NCI-H69 (cell line): Measurements from ENCODE around the gene HDGFL2.

Experiments
- DNase-seq: peaks from one replicate; lab custom pipeline; 2025; lab: John Stamatoyannopoulos, UW

HDGFL2 gene

DNA sequence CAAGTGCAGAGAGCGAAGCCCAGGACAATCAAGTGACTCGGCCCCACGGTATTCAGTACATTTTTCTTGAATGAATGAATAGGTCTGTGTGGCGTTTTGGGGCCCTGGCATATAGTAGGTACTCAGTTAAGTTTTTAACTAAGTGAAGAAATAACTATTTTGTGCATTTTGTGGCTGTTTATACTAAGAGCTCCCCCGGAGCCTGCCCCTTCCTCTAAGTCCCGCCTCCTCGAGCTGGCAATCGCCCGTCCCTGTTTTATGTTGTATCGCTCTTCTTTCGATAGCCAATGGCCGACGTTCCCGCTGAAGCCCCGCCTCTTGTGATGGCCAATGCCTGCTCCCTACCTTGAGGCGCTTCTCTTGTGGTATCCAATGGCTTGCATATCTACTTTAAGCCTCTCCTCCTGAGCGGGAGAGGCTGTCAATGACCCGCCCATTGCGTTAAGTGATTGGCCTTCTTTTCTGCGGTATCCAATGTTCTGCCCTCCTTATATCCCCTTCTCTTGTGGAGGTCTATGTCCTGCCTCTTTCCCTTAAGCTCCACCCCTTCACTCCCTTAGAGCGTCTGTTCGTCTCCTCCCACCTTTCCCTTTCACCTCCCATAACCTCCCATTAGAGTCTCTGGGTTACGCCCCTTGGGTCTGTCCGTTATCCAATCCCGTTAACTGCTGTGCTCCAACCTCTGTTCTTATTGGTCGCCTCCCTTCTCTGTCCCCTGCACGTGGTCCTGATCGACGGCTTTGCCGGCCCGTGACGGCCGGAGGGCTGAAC is 509 bp upstream of the HDGFL2 start:
- peak; percentile 100 for DNase-seq

DNA sequence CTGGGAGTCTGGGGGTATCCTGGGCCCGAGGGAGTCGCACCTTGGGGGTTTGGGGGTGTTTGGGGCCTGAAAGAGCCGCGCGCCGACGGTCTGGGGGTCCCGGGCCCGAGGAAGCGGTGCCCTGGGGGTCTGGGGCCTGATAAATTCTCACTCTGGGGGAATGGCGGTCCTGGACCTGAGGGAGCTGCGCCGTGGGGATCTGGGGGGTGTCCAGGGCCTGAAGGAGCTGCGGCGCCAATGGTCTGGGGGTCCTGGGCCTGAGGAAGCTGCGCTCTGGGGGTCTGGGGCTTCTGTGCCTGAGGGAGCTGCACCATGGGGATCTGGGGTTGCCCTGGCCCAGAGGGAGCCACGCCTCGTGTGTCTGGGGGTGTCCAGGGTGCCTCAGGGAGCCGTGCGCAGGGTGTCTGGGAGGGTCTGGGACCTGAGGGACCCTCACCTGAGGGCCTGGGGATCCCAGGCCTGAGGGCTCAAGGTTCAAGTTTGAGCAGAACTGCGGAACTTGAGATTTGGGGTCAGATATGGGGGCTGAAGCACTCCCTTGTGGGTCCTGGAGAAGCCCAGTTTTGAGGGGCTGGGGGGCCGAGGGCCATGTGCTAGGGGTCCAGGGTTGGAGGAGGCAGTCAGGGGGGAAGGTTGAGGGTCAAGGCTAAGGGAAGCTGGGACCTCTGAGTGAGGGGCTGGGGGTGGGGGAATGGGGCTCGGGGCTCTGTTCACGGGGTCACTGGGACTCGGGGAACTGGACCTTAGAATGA is 1.1 kb downstream of the HDGFL2 start:
- no peak for DNase-seq

DNA sequence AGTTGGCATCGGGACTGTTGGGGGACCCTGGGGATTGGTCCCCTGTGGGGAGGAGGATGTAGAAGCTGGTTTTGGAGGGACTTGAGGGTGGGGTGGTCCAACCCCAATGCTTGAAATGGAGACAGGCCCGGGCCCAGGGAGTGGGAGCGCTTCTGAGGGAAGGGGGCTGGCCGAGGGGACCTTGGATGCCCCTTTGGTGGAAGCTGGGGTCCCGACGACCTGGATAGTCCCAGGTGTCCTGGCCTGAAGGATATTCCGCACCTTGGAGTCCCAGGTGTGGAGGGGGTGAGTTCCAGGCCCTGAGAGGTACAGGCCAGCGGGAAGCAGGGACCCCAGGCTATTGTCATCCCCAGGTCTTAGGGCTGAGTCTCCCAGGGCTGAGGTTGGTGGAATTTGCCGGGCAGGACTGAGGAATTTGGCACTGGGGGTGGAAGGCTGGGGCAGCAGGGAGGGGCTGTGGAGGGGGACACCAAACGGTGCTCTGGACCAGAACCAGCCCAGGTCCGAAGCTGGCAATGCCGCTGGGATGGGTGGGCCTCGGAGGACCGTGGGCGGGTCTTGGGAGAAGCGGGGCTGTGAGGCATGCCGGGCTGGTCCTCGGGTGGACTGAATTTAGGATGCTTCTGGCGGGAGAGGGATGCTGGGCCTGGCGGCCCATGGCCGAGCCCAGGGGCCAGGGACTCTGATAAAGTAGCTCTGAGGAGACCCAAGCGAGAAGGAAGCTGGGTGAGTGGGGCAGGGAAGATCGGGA is 1.8 kb downstream of the HDGFL2 start:
- DNase-seq, result no peak

DNA sequence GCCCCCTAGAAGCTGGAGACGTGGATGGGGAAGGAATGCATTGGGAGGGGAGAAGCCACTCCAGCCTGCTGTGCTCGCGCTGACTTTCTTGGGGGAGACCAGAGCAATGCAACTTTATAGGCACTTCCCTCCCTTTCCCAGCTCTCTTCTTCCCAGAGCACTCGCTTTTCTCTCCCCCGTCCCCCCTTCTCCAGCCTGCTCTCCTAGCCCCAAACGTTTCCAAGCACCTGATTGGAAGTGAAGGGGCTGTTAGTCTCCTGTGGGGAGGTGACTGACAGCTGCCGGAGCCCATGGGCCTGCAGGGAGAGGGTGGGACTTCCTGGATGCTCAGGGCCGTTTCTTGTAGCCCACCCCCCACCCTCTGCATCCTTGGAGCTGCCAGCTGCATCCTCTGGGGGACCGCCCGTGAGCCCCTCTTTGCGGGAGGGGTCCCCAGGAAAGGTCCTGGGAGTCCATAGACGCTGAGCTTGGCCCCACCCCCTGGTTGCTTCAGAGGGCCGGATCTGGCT is 2.5 kb downstream of the HDGFL2 start:
- peak; percentile 46 for DNase-seq

DNA sequence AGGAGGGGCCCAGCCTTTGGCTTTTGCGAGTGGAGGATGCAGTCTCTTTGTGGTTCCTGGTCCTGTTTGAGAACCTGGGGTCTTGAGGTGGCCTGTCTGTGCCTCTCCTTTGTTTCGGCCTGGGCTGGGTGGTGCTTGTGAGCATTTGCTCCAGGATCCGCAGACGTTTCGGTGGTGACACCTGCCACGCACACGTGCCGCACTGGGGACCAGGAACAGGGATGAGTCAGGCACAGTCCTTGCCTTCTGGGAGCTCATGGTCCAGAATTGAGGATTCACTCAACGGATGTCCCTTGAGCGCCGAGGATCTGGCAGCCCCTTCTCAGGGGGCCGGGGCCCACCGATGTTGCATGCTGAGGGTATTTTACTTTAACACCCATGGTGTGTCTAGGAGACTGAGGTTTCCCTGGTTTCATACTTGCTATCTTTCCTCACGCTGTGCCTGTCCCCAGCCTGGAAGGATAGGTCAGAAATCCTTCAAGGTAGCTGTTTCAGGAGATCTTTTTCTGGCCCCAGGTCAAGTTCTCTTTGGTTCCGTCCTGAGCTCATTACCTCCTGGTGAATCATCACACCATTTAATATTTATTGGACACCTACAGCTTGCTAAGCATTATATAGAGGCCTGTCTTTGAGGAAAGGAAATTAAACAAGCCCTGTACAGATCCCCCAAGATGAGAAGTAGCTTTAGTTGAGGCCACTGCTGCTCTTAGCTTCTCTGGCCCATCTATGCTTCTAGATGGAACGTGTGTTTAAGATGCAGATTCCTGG is 5.1 kb downstream of the HDGFL2 start:
- no peak for DNase-seq

DNA sequence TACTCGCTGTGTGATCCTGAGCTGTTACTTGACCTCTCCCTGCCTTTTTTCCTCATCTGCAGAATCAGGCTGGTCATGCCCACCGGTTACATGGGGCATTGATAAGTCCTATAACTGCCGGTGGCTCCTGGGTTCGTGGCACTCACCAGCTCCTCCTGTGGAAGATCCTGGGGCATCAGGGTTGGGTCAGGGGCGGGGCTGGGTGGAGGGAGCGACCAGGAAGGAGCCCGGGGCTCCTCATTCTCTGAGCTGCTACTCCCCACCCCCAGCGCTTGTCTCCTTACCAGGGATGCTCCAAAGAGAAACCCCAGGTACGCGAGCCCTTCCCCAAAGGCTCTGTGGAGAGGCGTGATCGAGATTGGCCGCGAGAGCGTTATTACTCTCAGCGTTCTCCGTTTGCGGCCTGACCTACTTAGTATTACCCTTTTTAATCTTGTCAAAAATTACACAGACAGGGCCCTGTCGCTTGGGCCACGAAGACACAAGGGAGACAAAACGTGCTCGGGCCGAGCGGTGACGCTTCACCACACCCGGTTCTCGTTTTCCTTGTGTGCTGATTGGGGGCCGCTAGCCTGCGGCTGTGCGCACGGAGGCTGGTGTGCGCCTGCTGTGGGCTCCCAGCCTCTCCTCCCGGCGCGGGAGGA is 10.7 kb downstream of the HDGFL2 start:
- DNase-seq, result no peak

DNA sequence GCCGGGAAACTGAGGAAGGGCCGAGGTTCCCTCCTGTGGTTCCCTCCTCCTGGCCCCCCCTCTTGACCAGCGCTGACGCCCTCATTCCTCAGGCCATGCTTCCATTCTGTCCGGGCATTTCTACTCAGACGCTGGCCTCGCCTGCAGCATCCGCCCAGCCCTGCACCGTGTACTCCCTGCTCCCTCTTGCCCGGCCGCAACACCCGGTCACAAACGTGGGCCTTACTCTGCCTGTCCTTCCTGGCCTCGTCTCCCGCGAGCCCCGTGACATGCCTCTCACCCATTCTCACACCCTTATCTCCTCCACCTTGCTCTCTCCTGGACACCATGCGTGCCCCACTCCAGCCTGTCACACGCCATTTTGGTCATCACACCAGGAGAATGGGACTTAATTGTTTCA is 11.3 kb downstream of the HDGFL2 start:
- no peak for DNase-seq

DNA sequence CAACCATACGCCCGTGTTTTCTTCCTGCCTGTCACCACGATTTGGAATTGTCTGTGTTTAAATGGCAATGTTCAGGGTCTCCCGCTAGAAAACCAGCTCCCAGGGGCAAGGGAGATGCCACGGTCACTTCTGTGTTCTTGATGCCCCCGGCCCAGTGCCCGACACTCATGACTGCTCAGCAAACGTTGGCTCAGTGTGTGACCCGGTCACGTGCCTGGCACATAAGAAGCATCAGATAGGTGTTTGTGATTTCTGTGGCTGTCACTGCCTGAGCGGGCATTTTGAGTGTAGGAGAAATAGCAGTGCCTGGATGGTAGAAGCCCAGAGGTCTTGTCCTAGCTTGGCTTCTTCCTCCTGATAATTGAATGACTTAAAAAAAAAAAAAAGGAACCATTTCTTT is 15.5 kb downstream of the HDGFL2 start:
- DNase-seq, result no peak

DNA sequence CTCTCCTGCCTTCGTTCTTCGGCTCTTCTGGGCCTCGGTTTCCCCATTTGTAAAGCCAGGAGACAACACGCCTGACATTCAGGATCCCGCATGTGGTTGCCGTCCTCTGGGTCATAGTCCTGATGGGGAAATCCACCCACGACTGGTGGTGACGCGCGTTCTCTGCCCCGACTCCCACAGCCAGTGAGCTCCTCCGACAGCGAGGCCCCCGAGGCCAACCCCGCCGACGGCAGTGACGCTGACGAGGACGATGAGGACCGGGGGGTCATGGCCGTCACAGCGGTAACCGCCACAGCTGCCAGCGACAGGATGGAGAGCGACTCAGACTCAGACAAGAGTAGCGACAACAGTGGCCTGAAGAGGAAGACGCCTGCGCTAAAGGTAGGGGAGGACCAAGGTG is 16.4 kb downstream of the HDGFL2 start:
- DNase-seq, result no peak

DNA sequence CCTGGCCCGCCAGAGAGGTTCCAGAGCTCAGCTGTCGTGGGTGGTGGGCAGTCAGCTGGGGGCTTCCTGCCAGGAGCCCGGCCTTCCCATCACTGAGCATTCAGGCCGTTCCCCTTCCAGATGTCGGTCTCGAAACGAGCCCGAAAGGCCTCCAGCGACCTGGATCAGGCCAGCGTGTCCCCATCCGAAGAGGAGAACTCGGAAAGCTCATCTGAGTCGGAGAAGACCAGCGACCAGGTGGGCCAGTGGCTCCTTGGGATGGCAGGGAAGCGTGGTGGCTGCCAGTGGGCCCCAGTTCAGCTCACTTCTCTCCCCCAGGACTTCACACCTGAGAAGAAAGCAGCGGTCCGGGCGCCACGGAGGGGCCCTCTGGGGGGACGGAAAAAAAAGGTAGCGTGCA is 19.3 kb downstream of the HDGFL2 start:
- DNase-seq, result no peak

DNA sequence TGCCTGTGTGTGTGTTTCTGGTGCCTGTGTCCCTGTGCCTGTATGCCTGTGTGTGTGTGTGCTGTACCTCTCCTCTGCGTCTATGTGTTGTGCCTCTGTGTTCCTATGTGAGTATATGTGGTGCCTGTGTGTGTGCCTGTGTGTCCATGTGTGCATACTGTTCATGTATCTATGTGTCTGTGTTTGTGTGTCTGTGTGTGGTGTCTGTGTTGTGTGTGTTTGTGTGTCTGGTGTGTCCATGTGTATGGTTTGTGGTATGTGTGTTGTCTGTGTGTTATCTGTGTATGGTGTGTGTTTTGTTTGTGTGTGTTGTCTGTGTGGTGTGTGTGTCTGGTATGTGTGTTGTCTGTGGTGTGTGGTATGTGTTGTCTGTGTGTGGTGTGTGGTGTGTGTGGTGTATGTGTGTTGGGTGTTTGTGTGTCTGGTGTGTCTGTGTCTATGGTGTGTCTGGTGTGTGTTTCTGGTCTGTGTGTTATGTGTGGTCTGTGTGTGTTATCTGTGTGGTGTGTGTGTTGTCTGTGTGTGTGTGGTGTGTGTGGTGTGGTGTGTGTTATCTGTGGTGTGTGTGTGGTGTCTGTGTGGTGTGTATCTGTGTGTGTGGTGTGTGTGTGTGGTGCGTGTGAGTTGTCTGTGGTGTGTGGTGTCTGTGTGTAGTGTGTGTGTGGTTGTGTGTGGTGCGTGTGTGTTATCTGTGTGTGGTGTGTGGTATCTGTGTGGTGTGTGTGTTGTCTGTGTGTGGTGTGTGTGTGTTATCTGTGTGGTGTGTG is 20.4 kb downstream of the HDGFL2 start:
- DNase-seq, result no peak

DNA sequence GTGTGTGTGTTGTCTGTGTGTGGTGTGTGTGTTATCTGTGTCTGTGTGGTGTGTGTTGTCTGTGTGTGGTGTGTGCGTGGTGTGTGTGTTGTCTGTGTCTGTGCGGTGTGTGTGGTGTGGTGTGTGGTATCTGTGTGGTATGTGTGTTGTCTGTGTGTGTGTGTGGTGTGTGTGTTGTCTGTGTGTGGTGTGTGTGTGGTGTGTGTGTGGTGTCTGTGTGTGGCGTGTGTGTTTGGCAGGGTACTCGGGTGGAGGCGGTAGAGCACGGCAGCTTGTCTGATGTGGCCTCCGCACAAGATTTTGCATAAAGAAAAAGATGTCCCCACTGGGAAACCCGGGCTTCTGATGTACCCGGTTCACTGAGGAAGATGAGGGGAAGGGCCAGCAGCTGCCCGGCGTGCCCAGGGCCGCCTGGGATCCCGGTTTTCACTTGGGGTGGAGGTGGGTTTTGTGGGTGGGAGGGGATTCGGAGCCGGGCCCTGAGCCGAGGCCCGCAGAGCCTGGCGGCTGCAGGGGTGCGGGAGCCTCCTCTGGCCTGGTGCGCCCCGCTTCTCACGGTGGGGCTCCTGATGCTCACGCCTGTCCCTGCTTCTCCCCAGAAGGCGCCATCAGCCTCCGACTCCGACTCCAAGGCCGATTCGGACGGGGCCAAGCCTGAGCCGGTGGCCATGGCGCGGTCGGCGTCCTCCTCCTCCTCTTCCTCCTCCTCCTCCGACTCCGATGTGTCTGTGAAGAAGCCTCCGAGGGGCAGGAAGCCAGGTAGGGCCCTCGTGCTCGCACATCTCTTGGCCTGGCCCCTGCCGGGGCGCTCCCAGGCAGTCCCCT is 21.2 kb downstream of the HDGFL2 start:
- no peak for DNase-seq

DNA sequence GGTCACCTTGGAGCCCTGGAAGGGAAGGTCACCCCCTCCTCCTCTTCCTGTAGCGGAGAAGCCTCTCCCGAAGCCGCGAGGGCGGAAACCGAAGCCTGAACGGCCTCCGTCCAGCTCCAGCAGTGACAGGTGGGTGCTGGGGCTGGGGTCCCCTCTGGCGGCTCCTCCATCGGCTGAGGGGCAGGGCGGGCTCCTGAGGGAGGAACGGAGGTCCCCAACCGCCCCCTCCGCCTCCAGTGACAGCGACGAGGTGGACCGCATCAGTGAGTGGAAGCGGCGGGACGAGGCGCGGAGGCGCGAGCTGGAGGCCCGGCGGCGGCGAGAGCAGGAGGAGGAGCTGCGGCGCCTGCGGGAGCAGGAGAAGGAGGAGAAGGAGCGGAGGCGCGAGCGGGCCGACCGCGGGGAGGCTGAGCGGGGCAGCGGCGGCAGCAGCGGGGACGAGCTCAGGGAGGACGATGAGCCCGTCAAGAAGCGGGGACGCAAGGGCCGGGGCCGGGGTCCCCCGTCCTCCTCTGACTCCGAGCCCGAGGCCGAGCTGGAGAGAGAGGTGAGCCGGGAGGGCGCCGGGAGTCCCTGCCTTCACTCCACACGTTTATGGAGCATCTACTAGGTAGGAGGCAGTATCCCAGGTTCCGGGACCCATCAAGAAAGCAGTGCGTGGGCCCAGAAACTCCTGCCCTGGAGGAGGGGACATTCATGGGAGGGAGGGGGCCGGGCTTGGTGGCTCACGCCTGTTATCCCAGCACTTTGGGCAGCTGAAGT is 22.0 kb downstream of the HDGFL2 start:
- DNase-seq, result no peak

DNA sequence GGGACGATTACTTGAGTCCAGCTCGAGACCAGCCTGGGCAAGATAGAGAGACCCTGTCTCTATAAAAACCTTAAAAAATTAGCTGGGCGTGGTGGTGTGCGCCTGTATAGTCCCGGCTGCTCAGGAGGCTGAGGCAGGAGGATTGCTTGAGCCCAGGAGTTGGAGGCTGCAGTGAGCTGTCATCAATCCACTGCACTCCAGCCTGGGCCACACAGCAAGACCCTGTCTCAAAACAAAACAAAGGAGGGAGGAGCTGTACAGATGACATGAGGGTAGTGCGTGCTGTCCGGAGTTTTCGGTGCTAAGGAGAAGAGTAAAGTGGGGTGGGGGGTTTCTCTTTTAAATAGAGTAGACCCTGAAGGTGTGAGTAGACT is 22.6 kb downstream of the HDGFL2 start:
- no peak for DNase-seq

DNA sequence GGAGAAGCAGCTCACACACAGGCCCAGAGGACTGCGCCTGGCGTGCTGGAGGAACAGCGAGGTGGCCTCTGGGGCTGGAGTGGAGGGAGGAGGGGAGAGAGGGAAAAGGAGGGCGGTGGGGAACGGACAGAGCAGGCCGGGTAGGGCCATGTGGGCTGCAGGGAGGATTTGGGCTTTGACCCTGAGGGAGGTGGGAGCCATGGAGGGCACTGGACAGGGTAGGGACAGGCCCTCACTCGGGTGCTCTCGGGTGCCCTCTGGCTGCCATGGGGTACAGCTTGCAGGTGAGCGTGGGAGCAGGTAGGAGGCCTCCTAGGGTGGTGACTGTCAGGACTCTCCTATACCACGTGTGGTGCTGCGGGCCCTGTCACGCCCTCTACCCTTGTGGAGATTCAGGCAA is 23.4 kb downstream of the HDGFL2 start:
- no peak for DNase-seq

DNA sequence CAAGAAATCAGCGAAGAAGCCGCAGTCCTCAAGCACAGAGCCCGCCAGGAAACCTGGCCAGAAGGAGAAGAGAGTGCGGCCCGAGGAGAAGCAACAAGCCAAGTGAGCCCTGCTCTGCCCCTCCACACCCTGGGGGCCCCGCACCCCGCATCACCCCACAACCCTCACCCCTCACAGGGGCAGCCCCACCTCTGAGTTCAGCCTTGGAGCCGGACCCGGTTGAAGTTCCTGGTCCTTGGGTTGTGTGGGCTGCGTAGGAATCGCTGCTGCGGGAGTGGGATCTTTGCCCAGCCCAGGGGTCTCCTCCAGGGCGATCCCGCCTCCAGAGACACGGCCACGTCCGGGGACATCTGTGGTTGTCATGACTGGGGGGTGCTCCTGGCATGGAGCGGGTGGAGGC is 24.2 kb downstream of the HDGFL2 start:
- DNase-seq, result no peak

DNA sequence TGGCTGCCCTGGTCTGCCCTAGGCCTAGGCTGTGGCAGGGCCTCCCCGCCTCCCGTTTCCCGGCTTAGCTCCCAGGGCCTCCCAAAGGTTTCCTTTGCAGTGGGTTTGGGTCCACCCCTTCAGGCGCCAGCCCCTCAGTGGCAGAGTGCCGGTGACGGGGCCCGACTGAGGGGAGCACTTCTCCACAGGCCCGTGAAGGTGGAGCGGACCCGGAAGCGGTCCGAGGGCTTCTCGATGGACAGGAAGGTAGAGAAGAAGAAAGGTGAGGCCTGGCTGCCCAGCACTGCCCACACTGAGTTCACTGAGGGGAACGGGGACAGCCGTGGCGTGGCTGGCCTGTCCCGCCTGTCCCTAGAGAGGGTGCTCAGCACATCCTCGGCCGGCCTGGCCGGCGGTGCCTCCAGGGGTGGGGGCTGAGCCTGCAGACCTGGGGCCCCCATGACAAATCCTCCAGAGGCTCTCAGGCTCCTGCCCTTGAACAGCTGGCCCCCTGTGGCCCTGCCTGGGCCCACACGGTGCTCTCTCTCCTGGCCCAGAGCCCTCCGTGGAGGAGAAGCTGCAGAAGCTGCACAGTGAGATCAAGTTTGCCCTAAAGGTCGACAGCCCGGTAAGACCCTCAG is 25.8 kb downstream of the HDGFL2 start:
- DNase-seq, result no peak

DNA sequence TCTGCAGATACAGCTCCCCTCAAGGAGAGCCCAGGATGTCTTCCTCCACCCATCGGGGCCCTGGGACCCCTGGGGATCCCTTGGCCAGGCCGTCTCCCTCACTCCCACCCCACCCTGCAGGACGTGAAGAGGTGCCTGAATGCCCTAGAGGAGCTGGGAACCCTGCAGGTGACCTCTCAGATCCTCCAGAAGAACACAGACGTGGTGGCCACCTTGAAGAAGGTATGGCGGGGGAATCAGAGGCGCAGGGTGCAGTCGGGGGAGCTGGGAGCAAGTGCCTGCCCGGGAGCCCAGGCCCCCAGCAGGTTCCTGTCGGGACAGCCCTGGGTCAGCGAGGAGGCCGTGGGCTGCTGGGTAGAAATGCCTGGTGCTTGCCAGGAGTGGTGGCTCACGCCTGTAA is 26.6 kb downstream of the HDGFL2 start:
- no peak for DNase-seq

DNA sequence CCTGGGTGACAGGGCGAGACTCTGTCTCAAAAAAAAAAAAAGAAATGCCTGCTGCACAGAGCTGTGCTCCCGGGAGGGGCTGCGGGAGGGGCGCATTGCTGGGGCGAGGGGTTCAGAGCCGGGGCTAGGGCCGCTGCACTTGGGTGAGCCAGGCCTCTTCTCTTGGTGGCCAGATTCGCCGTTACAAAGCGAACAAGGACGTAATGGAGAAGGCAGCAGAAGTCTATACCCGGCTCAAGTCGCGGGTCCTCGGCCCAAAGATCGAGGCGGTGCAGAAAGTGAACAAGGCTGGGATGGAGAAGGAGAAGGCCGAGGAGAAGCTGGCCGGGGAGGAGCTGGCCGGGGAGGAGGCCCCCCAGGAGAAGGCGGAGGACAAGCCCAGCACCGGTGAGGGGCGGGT is 27.2 kb downstream of the HDGFL2 start:
- DNase-seq, result no peak
